Measurements from ENCODE around the gene GALNT17. TPM values are rescaled to one million over a fixed set of nuclear protein-coding genes. Genes with fewer than 3 reads are reported as not detected.

The GALNT17 gene
- total RNA-seq, 1 experiment from 2014 or later = not detected

GRCh38 chr7:71687831-71688599 lies 556.1 kb downstream of the GALNT17 start:
- Histone ChIP-seq H3K27me3 (replicated peaks) (no peaks in the 10 kb centered on the region), H3K9me3 (replicated peaks) (0 out of 2 replicates have a peak, but pooled peaks cover 3% of the 10 kb centered on the region), H3K27ac (no peak overlapping the region), H3K4me1 (replicated peaks) (no peaks in the 10 kb centered on the region), H3K36me3 (no peaks in the 10 kb centered on the region), H3K4me3 (no peak overlapping the region)
- no peak for DNase-seq (ENCODE audit: low read depth in 1 of 2, low spot score in 2 of 2)

- Histone ChIP-seq H3K4me1 (replicated peaks) (no peaks in the 10 kb centered on the region), H3K27me3 (replicated peaks) (no peaks in the 10 kb centered on the region), H3K9me3 (replicated peaks) (peaks cover 4% of the 10 kb centered on the region; the same call in 1 of the 2 replicates), H3K27ac (no peak overlapping the region), H3K4me3 (no peak overlapping the region), H3K36me3 (no peaks in the 10 kb centered on the region)
- DNase-seq (ENCODE audit: low read depth in 1 of 2, low spot score in 2 of 2) = no peak
Measured at GRCh38 chr7:71691538-71691937, 559.6 kb downstream of the GALNT17 start.

GRCh38 chr7:71694665-71695064 lies 562.7 kb downstream of the GALNT17 start:
- no peaks in the 10 kb centered on the region for H3K4me1 ChIP-seq (replicated peaks)
- no peak for DNase-seq (ENCODE audit: low read depth in 1 of 2, low spot score in 2 of 2)

GRCh38 chr7:71695186-71695585 lies 563.2 kb downstream of the GALNT17 start:
- Histone ChIP-seq H3K9me3 (replicated peaks) (peaks cover 4% of the 10 kb centered on the region; the same call in 1 of the 2 replicates), H3K4me1 (replicated peaks) (no peaks in the 10 kb centered on the region), H3K4me3 (no peak overlapping the region), H3K36me3 (no peaks in the 10 kb centered on the region), H3K27ac (no peak overlapping the region), H3K27me3 (replicated peaks) (no peaks in the 10 kb centered on the region)
- DNase-seq (ENCODE audit: low read depth in 1 of 2, low spot score in 2 of 2) = no peak

More at GRCh38 chr7:71694665-71695064, 562.7 kb downstream of the GALNT17 start:
- no peak overlapping the region for H3K27ac ChIP-seq
- H3K27me3 ChIP-seq (replicated peaks) = no peaks in the 10 kb centered on the region
- peaks cover 4% of the 10 kb centered on the region; the same call in 1 of the 2 replicates for H3K9me3 ChIP-seq (replicated peaks)
- no peak overlapping the region for H3K4me3 ChIP-seq
- no peaks in the 10 kb centered on the region for H3K36me3 ChIP-seq

- H3K27me3 ChIP-seq (replicated peaks) = no peaks in the 10 kb centered on the region
- no peak overlapping the region for H3K27ac ChIP-seq
- H3K4me1 ChIP-seq (replicated peaks) = no peaks in the 10 kb centered on the region
- H3K9me3 ChIP-seq (replicated peaks) = peaks cover 6% of the 10 kb centered on the region; the same call in 1 of the 2 replicates
- DNase-seq (ENCODE audit: low read depth in 1 of 2, low spot score in 2 of 2) = no peak
- no peak overlapping the region for H3K4me3 ChIP-seq
- H3K36me3 ChIP-seq = no peaks in the 10 kb centered on the region
Measured at GRCh38 chr7:71696511-71696910, 564.6 kb downstream of the GALNT17 start.

- Histone ChIP-seq H3K4me1 (replicated peaks) (no peaks in the 10 kb centered on the region), H3K27me3 (replicated peaks) (no peaks in the 10 kb centered on the region), H3K9me3 (replicated peaks) (peaks cover 6% of the 10 kb centered on the region; the same call in 1 of the 2 replicates), H3K4me3 (no peak overlapping the region), H3K36me3 (no peaks in the 10 kb centered on the region), H3K27ac (no peak overlapping the region)
- DNase-seq (ENCODE audit: low read depth in 1 of 2, low spot score in 2 of 2) = no peak
Measured at GRCh38 chr7:71697400-71697799, 565.5 kb downstream of the GALNT17 start.

GRCh38 chr7:71705217-71705616 lies 573.3 kb downstream of the GALNT17 start:
- H3K4me3 ChIP-seq = no peak overlapping the region
- 0 out of 2 replicates have a peak, but pooled peaks cover 5% of the 10 kb centered on the region for H3K9me3 ChIP-seq (replicated peaks)
- H3K27me3 ChIP-seq (replicated peaks) = no peaks in the 10 kb centered on the region
- DNase-seq (ENCODE audit: low read depth in 1 of 2, low spot score in 2 of 2) = no peak
- H3K36me3 ChIP-seq = no peaks in the 10 kb centered on the region
- H3K27ac ChIP-seq = no peak overlapping the region
- H3K4me1 ChIP-seq (replicated peaks) = no peaks in the 10 kb centered on the region

GRCh38 chr7:71705901-71706596 lies 574.1 kb downstream of the GALNT17 start:
- DNase-seq (ENCODE audit: low read depth in 1 of 2, low spot score in 2 of 2) = no peak
- Histone ChIP-seq H3K4me3 (no peak overlapping the region), H3K27ac (no peak overlapping the region), H3K9me3 (replicated peaks) (0 out of 2 replicates have a peak, but pooled peaks cover 3% of the 10 kb centered on the region), H3K36me3 (no peaks in the 10 kb centered on the region), H3K4me1 (replicated peaks) (no peaks in the 10 kb centered on the region), H3K27me3 (replicated peaks) (no peaks in the 10 kb centered on the region)

- no peaks in the 10 kb centered on the region for H3K27me3 ChIP-seq (replicated peaks)
- H3K4me3 ChIP-seq = no peak overlapping the region
- no peak for DNase-seq (ENCODE audit: low read depth in 1 of 2, low spot score in 2 of 2)
- no peaks in the 10 kb centered on the region for H3K4me1 ChIP-seq (replicated peaks)
- H3K36me3 ChIP-seq = no peaks in the 10 kb centered on the region
- 0 out of 2 replicates have a peak, but pooled peaks cover 3% of the 10 kb centered on the region for H3K9me3 ChIP-seq (replicated peaks)
- H3K27ac ChIP-seq = no peak overlapping the region
Measured at GRCh38 chr7:71706597-71706975, 574.6 kb downstream of the GALNT17 start.

- Histone ChIP-seq H3K27me3 (replicated peaks) (no peaks in the 10 kb centered on the region), H3K36me3 (no peaks in the 10 kb centered on the region), H3K27ac (no peak overlapping the region), H3K4me1 (replicated peaks) (no peaks in the 10 kb centered on the region), H3K9me3 (replicated peaks) (0 out of 2 replicates have a peak, but pooled peaks cover 3% of the 10 kb centered on the region), H3K4me3 (no peak overlapping the region)
- no peak for DNase-seq (ENCODE audit: low read depth in 1 of 2, low spot score in 2 of 2)
Measured at GRCh38 chr7:71707041-71707440, 575.1 kb downstream of the GALNT17 start.

GRCh38 chr7:71708710-71709109 lies 576.8 kb downstream of the GALNT17 start:
- no peak overlapping the region for H3K4me3 ChIP-seq
- H3K4me1 ChIP-seq (replicated peaks) = no peaks in the 10 kb centered on the region
- H3K27me3 ChIP-seq (replicated peaks) = no peaks in the 10 kb centered on the region
- 0 out of 2 replicates have a peak, but pooled peaks cover 7% of the 10 kb centered on the region for H3K9me3 ChIP-seq (replicated peaks)
- H3K27ac ChIP-seq = no peak overlapping the region
- no peaks in the 10 kb centered on the region for H3K36me3 ChIP-seq
- DNase-seq (ENCODE audit: low read depth in 1 of 2, low spot score in 2 of 2) = no peak

- H3K36me3 ChIP-seq = no peaks in the 10 kb centered on the region
- no peak overlapping the region for H3K27ac ChIP-seq
- no peaks in the 10 kb centered on the region for H3K4me1 ChIP-seq (replicated peaks)
- H3K27me3 ChIP-seq (replicated peaks) = no peaks in the 10 kb centered on the region
- 0 out of 2 replicates have a peak, but pooled peaks cover 9% of the 10 kb centered on the region for H3K9me3 ChIP-seq (replicated peaks)
- no peak overlapping the region for H3K4me3 ChIP-seq
- DNase-seq (ENCODE audit: low read depth in 1 of 2, low spot score in 2 of 2) = no peak
Measured at GRCh38 chr7:71710442-71710841, 578.5 kb downstream of the GALNT17 start.

- Histone ChIP-seq H3K27me3 (replicated peaks) (no peaks in the 10 kb centered on the region), H3K4me3 (no peak overlapping the region), H3K9me3 (replicated peaks) (0 out of 2 replicates have a peak, but pooled peaks cover 9% of the 10 kb centered on the region), H3K4me1 (replicated peaks) (no peaks in the 10 kb centered on the region), H3K36me3 (no peaks in the 10 kb centered on the region), H3K27ac (no peak overlapping the region)
- DNase-seq (ENCODE audit: low read depth in 1 of 2, low spot score in 2 of 2) = no peak
Measured at GRCh38 chr7:71712653-71713180, 580.8 kb downstream of the GALNT17 start.

GRCh38 chr7:71716690-71717089 lies 584.7 kb downstream of the GALNT17 start:
- DNase-seq (ENCODE audit: low read depth in 1 of 2, low spot score in 2 of 2) = no peak
- H3K36me3 ChIP-seq = no peaks in the 10 kb centered on the region
- no peaks in the 10 kb centered on the region for H3K27me3 ChIP-seq (replicated peaks)
- peaks cover 9% of the 10 kb centered on the region; the same call in 1 of the 2 replicates for H3K9me3 ChIP-seq (replicated peaks)
- no peak overlapping the region for H3K4me3 ChIP-seq
- no peaks in the 10 kb centered on the region for H3K4me1 ChIP-seq (replicated peaks)
- H3K27ac ChIP-seq = no peak overlapping the region

Data from SJSA1 (cell line).